Umbilical cord (tissue), 2 donors: Measurements from ENCODE around the gene OTOR. TPM values are rescaled to one million over a fixed set of nuclear protein-coding genes. Genes with fewer than 3 reads are reported as not detected.

Experiments used
- DNase-seq: peaks from one replicate; pipeline ENCODE4 v3.0.0-alpha.2; 2015; ENCODE audit warnings: low spot score
- total RNA-seq: library from RNA; depleted of rRNA; stranded (reverse); fragments of >200 nt; gene quantifications from one replicate; pipeline ENCODE4 v1.2.3, GENCODE V29; 2014; ENCODE audit warnings: low replicate concordance; ENCODE audit not compliant: insufficient read depth

Gene OTOR, protein sequence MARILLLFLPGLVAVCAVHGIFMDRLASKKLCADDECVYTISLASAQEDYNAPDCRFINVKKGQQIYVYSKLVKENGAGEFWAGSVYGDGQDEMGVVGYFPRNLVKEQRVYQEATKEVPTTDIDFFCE
- 1.7 TPM for total RNA-seq

DNA sequence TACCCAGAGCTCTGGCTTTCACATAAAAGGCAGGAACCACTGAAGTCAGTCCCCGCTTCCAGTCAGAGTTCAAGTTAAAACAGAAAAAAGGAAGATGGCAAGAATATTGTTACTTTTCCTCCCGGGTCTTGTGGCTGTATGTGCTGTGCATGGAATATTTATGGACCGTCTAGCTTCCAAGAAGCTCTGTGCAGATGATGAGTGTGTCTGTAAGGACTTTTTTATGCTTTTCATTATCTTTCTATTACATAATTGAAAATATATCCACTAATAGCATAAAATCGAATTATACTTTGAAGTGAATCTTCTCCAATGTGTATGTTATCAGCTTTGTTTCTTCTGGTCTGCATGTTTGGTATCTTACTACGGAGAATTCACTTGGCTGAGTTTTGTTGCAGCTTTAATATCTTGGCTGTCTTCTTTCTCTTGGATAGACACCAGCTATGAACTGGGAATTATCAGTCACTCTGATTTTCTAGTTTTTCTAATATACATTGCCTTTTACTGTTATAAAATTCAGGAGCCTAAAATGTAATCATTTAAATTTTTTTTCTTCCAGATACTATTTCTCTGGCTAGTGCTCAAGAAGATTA is at the start of gene OTOR:
TSS of gene OTOR (plus strand) at position 51 of the 593 bp plus-strand sequence. CDS start at position 95, 44 bp downstream.
- peak; percentile 67 for DNase-seq

DNA sequence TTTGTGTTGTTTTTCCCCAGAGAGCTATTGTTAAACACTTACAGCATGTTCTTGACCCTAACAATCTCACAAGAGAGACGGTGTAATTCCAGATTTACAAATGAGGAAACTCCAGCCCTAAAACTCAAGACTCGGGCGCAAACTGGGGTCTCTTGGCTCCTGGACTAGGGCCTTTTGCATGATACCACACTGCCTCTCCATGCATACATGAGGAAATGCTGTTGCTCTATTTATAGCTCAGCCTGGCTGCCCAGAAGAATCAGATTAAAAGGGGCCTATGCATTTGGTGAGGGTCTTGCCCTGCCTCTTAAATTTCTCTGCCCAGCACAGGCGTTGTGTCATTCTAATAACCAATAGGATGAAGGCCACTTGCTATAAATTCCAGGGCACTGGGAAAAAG is 48.9 kb upstream of the OTOR start:
- no peak for DNase-seq

DNA sequence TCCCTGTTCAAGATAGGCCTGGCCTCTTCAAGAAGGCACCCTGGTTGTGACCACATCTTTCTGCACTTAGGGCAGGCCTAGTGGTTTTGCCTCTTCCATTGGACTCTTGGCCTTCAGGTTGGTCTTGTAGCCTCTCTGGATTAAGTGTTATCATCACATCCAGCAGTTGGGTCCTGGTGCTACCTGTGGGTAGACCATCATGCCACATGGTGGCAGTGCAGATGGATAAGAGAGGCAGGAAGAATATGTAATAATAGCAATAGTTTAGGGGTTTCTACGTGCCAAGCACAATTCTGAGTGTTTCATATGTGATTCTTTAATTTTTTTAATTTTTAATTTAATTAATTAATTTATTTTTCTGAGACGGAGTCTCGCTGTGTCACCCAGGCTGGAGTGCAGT is 46.9 kb upstream of the OTOR start:
- no peak for DNase-seq

DNA sequence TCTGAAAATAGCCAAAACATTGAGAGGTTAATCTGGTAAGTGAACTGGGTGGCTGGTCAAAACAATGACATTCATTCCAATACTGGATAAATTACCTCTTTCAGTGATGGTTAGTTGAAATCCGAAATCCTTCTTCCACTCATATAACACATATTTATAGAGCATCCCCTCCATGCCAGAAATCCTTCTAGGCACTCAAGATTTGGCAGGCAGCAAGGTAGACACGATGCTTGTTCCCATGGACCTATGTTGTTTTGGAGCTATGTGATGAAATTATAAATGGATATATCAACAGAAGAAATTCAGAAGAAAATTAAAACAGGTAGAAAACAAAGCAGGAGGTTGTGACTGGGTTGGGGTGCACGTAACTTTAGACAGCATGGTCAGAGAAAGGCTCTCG is 44.6 kb upstream of the OTOR start:
- no peak for DNase-seq

DNA sequence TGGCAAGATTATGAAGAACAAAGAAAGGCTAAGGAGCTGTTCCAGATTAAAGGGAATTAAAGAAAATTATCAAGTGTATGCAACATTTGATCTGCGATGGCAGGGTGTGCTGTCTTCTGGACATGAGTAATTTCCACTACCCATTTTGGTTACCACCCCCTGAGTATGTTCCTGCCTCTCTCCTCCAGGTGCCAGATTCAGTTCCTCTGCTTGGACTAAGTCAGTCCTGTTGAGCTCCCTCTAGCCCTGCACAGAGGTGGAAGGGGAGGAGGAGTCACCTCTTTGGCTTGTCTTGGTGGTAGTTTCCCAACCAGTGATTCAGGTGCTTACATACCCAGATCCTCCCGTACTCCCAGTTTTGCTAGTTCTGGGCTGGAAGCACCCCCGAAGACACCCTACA is 40.5 kb upstream of the OTOR start:
- no peak for DNase-seq

DNA sequence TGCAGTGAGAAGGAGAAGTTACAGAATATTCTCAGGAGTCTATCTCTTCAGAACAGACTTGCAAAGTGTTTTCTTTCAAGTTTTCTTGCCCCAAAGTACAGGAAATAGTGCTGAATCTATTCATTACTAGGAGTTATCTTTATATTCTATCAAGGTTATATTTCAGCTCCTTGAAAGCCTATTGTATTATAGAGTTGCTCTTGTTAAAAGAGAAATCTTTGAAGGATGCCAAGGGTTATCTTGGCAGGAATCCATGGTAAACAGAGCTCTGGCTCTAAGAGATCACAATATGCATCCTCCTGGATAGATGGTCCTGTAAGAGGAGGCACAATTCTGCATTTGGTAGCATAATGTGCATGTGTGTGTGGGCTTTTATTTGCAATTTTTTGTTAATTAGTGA is 39.6 kb upstream of the OTOR start:
- DNase-seq = no peak

DNA sequence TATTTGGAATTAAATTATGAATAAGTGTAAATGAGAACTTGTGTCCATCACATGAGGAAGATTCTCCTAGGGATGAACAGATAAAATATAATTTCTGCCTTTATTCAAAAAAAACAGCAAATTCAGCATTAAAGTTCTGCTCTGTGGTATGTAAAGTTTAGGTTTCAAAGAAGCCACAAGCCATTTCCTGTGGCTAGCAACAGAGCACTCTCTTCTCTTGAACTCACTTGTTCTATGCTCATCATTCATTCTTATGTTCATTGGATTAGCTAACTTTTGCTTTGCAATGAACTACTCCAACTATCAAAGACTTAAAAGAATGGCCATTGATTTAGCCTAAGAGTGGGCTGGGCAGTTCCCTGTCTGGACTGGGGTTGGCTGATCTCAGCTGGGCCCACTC is 39.1 kb upstream of the OTOR start:
- no peak for DNase-seq

DNA sequence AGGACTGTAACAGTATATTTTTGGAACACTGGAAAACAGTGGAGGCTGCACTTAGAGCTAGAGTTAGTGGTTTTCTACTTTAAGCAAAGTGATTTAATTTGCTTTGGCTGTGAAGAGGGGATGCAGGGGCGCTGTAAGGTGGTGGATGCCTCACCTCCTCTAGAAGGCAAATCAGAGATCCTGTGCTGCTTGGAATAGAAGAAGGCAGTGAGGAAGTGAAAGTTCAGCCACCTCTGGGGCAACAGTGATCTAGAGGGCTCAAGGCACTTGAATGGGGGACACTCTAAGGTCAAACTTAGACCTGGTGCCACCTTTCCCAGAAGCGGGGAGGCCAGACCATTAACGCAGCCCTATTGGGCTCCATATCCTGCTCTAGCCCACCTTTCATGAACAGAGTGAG is 37.4 kb upstream of the OTOR start:
- no peak for DNase-seq

DNA sequence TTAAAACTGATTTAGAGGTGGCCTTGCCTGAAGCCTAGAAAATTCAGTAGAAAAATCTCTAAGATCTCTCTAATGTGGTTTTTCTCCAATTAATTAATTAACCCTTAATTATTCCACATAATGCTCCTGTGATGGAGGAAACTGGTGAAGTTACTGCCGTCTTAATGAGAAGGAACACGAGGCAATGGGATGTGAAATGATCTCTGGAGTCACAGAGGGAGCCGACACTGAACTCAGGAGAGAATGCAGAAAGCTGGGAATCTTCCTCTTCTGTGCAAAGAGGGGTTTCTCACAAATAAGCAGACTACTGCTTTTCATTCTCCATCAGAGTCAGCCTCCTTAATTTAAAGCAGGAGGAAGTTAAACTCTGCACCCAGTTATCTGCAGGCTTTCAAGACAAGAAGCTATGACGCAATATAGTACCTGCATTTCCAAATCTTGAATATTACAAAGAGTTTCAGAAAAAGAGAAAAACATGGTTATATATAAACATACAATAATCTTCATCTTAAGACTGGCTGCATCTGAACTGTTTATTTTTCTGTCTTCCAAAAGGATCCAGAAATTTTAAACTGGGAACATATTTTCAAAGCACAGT is 36.4 kb upstream of the OTOR start:
- DNase-seq = no peak

DNA sequence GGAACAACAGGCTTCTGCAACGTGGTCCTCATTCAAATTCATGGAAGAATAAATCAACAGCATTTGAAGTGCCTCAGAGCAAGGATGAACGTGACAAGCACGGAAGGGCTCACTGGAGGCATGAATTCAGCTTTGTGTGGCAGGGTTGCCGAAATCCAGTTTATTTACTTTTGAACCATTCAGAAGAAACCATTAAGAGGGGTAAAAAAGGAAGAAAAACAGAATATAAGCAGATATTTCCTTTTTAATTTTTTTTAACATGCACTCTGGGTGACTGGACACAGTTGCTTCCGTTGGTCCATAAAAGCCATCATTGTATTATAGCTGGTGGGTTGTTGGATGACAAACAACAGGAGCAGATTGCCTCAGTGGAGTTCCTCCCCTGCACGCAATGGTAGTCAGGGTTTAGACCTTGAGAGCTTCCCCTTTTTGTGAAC is 35.6 kb upstream of the OTOR start:
- DNase-seq = no peak

DNA sequence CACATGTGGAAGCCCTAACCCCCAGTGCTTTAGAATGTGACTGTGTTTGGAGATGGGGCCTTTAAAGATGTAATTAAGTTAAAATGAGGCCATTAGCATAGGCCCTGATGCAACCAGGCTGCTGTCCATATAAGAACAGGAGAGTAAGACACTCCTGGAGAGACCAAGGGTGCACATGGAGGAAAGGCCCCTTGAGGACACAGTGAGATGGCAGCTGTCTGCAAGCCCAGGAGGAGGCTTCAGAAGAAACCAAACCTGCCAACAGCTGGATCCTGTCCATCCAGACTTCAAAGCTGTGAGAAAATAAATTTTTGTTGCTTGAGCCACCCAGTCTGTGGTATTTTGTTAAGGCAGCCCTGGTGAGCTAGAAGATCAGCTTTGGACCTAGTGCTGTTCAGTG is 35.1 kb upstream of the OTOR start:
- DNase-seq = no peak

DNA sequence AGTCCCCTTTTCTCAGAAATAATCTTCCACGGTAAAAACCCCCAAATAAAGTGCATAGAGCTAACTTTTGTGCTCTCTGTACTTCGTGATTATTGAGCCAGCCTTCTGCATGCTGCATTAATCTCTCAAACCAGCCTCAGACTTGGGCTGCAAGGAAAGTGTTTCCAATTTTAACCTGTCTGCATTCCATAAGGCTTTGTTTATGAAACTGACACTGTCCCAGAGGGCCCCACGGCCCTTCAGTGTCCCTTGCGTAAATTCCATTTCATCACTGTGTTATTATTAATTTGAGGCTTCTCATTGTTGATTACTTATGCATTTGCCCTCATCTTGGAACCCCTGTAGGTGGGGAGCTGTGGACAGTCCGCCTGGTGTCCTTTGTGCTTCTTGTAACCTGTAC is 33.9 kb upstream of the OTOR start:
- DNase-seq = no peak

DNA sequence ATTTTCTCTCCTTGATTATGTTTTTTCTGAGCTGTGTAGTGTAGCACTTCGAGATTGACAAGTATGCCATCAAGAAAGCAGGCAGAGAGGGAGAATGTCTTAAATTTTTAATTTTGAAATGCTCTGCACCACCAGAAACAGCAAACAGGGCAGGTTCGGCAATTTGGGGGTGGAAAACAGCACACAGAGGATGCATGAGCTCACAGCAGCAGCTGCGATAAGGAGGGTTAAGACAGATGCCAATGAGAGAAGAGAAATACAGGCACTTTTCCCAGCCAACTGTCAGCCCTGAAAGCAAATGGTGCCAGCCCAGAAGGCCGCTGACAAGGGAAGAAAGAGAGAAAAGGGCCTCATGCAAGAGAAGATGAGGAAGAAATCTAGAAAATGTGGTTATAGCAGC is 33.4 kb upstream of the OTOR start:
- DNase-seq = no peak

DNA sequence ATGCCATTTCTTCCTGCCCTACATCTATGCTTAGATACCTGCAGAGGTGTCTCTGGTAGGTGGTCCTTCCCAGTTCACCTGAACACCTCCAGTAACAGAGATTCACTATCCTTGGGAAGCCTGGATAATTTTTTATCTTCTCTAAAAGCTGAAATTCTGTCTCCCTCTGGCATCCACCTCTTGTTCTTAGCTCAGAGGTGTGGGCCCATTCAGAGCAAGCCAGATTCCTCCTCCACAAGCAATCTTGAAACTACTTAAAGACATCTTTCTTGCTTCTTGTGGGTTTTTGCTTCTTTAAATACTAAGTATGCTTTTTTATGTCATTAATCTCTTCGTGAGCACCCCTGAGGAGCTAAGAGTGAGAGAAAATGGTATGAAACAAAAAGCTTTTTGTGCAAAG is 28.7 kb upstream of the OTOR start:
- no peak for DNase-seq

DNA sequence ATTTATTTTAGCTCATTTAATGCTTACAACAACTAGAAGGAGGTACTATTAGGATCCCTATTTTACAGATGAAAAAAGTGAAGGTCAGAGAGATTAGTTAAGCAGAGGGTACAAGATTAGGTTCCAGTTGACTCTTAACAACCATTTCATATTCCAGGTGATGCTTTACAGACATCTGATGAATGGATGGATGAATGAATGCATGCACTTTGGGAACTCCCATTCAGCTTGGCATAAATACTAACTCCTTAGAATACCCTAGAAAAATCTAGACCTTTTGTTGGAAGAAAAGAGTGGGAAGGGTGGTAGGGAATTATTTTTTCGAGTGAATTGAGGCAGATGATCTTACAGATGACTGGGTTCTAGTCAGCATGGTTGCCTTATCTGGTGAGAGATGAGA is 19.1 kb upstream of the OTOR start:
- no peak for DNase-seq

DNA sequence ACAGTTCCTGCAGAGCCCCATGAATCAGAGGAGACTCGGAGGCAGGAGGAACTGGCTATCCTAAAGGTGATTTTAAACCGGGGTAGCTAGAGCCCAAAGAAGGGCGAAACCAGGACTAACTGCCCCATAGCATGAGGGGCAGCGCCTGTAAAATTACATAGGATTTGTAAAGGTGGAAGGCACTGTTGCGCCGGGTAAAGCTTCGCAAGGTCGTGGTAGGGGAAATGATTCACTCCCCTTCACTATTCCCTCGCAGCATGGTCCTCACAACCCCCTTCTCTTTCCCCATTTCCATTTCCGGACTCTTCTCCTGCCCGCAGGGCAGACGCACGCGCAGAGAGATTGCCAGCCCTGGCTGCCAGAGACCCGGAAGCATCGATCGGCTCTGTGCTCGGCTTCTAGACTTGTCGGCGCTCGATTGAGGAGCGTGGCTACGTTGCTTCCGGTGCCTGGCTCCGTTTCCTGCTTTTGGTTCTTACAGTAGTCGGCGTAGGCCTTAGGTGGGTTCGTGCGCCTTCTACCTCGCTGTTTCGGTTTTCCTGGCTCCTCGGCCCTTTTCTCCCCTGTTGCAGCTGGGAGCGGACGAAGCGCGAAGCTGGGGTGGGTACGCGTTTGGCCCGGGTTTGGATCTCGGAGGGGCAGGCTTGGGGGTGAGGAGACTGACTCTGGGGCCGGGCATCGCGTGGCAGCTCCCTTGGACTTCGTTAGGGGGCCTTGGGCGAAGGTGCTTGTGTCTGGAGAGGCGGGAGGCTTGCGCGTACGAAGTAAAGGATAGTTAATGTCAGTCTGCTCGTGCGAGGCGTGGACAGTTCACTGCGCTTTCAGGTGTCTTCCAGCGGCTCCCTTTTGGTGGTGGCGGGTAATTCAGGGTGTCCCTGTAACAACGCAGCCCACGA is 18.3 kb upstream of the OTOR start, which contains the start of gene SNRPB2:
TSS of gene SNRPB2 (plus strand) at position 462 of the 896 bp plus-strand sequence. CDS start 1,677 bp downstream, outside the sequence.
- DNase-seq = peak; percentile 98

DNA sequence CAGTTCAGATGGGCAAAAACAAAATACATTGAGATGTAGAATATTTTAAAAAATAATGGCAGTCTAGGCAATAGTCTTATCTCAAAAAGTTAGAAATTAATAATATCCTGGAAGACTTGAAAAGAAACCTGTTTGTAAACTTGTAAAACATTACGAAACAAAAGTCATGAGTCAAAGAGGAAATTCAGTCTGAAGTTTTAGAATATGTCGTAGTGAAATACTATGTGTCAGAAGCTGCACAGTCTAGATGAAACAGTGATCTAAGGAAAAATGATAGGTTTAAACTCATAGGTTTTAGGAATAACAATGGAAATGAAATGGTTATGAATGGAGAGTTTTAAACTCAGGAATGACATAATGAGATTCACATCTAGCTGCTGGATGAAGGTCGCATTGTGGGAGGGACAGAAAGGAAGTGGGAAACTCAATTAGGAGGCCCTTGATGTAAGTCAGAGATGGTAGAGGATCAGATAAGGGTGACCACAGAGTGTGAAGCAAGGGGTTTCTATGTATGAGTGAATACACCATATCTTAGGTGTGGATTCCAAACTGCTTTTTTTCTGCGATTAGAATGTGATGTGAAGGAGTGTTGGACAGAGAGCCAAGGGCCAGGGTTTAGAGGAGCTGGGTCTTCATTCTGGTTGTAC is 15.5 kb upstream of the OTOR start:
- no peak for DNase-seq

DNA sequence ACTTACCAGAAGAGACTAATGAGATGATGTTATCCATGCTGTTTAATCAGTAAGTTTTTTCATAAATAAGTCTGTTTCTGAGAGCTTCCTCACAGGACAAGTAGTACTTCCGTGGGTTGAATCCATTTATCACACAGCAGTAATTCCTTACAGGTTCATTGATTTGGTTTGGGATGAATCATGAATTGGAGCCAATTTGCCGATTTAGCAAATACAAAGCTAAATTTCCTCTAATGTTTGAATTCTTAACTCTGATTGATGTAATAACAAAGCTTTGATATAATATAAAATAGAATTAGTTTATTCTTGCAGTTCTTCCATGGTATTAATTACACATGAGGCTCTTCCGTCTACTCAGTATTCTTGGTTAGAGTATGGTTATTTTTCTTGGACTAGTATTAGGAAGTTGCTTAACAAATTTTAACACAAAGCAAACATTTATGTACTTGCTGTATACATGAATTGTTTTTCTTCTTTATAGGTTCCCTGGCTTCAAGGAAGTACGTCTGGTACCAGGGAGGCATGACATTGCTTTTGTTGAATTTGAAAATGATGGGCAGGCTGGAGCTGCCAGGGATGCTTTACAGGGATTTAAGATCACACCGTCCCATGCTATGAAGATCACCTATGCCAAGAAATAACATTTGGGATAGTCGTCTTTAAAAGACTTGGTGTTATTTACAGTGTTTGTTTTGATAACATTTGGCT is 7.6 kb upstream of the OTOR start:
- DNase-seq = no peak

DNA sequence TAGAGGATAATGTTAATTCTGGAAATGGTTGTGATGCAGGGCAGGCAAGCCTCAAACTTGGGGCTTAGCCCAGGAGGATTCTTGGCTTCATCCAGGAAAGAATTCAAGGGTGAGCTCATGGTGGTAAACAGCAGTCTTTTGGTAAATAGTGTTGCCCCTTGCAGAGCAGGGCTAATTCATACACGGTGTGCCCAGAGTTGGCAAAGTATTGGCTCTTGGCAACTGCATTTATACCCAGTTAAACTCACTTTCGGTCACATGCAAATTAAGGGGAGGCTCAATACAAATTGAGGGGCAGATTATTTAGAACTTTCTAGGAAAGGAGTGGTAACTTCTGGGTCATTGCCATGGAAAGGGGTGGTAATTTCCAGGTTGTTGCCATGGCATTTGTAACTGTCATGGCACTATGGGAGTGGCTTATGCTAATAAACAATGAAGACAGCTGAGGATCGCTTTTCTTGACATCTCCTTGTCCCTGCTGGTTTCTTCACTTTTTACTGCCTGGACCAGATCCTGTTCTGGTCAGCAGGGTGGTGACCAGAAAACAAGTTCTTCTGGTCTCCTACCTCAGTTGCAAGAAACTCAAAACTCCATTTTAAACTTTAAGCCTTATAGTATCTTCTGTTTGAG is 3.9 kb upstream of the OTOR start:
- DNase-seq = no peak

DNA sequence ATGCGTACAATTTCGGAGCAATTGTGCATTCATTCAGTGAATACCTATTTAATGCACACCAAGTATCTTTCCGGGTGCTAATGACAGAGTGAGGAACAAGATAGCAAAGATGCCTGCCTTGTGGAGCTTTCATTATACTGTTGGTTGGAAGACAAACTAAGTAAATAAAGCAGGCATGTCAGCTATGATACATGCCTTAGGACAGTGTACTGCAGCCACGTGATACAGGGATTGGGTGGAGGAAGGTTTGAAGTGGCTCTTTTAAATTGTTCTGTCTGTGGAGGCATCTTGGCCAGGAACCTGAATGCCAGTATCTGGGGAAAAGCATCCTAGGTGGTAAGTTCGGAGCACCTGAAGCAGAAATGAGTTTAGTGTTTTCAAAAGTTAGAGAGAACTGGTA is 3.0 kb upstream of the OTOR start:
- no peak for DNase-seq
